Mucosa of descending colon (tissue), 3 donors: ENCODE results near the gene GABRG3. TPM values are rescaled to one million over a fixed set of nuclear protein-coding genes. Genes with fewer than 3 reads are reported as not detected.

ENCODE experiments used
- ATAC-seq: fragments of 200-7000 bp; cut with Tn5 transposase; one replicate; pipeline ENCODE4 v1.9.1; 2020; ENCODE audit warnings: mild to moderate bottlenecking, moderate library complexity
- DNase-seq, 3 donors: peaks; one replicate each; pipeline ENCODE4 v3.0.0-alpha.2; 2020
- H3K36me3 ChIP-seq: fragments of 200-600 bp; one replicate; pipeline ENCODE4 v1.8.0; 2021; ENCODE audit warnings: low read depth, mild to moderate bottlenecking
- H3K4me1 ChIP-seq: fragments of 200-600 bp; one replicate; pipeline ENCODE4 v1.8.0; 2021; ENCODE audit warnings: low read depth, mild to moderate bottlenecking
- H3K4me3 ChIP-seq: fragments of 200-600 bp; one replicate; pipeline ENCODE4 v1.8.0; 2021; ENCODE audit warnings: mild to moderate bottlenecking
- H3K9me3 ChIP-seq: fragments of 200-600 bp; one replicate; pipeline ENCODE4 v1.8.0; 2021; ENCODE audit warnings: mild to moderate bottlenecking
- CTCF ChIP-seq: fragments of 200-600 bp; IDR thresholded peaks from one replicate; pipeline ENCODE4 v1.8.0; 2022; ENCODE audit warnings: antibody characterized with exemption, mild to moderate bottlenecking
- intact Hi-C, 2 donors: fragments of 100-400 bp; cut with DNase I in 1 of 2; cut with micrococcal nuclease in 1 of 2; formaldehyde crosslinking; loops; one replicate each; pipeline versions ENCODE4 v1.11.0 to v1.11.1; 2022; cut with DNase I, micrococcal nuclease
- total RNA-seq, 3 donors: library from RNA; stranded (reverse); fragmentation: NEBNext Ultra II Directional in 2 of 3; extraction: Animal tissue kit (Norgen Biotek cat#: 25700) in 2 of 3; gene quantifications; one replicate each; pipeline versions ENCODE4 v1.2.1 to v1.2.4, GENCODE V29; 2021 to 2023
- donor health status: DM: no; HTN: no; CAD: no; lungs with moderate emphysema.
- donor health status: DM: no; HTN: no; CAD: no.
- donor health status: DM: no; HTN: yes; CAD: no.

GABRG3 gene
- total RNA-seq, 3 donors from 2014 or later, result 0.03 TPM; not detected in 2

GRCh38 chr15:27095886-27096624, 125.1 kb downstream of the GABRG3 start:
- no peak for ATAC-seq
- DNase-seq, result no peak
- Histone ChIP-seq H3K9me3 (peaks cover 51% of the 10 kb centered on the region), H3K36me3 (no peaks in the 10 kb centered on the region), H3K4me1 (no peaks in the 10 kb centered on the region), H3K4me3 (no peak overlapping the region)
- intact Hi-C loops, result no loop called here
- TF ChIP-seq CTCF, result no peak

GRCh38 chr15:27097506-27097905, 126.5 kb downstream of the GABRG3 start:
- no peak for DNase-seq
- no peak for TF ChIP-seq CTCF
- H3K4me1 ChIP-seq, result no peaks in the 10 kb centered on the region

GRCh38 chr15:27101982-27102381, 131.0 kb downstream of the GABRG3 start:
- no peak for ATAC-seq
- no peak for DNase-seq
- Histone ChIP-seq H3K4me1 (no peaks in the 10 kb centered on the region), H3K9me3 (peaks cover 60% of the 10 kb centered on the region), H3K4me3 (no peak overlapping the region), H3K36me3 (no peaks in the 10 kb centered on the region)
- TF ChIP-seq CTCF, result no peak
- intact Hi-C loops, result no loop called here

More at GRCh38 chr15:27097506-27097905, 126.5 kb downstream of the GABRG3 start:
- intact Hi-C loops, result no loop called here
- H3K4me3 ChIP-seq, result no peak overlapping the region
- peaks cover 58% of the 10 kb centered on the region for H3K9me3 ChIP-seq
- H3K36me3 ChIP-seq, result no peaks in the 10 kb centered on the region
- no peak for ATAC-seq

GRCh38 chr15:27111323-27111722, 140.3 kb downstream of the GABRG3 start:
- intact Hi-C loops, result no loop called here
- Histone ChIP-seq H3K4me3 (no peak overlapping the region), H3K36me3 (no peaks in the 10 kb centered on the region), H3K4me1 (no peaks in the 10 kb centered on the region), H3K9me3 (peaks cover 42% of the 10 kb centered on the region)
- ATAC-seq (no peak), DNase-seq (no peak)
- TF ChIP-seq CTCF, result no peak

- intact Hi-C loops, result no loop called here
- no peaks in the 10 kb centered on the region for H3K4me1 ChIP-seq
- DNase-seq (no peak), ATAC-seq (no peak)
- H3K9me3 ChIP-seq, result peaks cover 64% of the 10 kb centered on the region
- no peak for TF ChIP-seq CTCF
- H3K36me3 ChIP-seq, result no peaks in the 10 kb centered on the region
- H3K4me3 ChIP-seq, result no peak overlapping the region
These were observed 143.5 kb downstream of the GABRG3 start for GRCh38 chr15:27114473-27114872.
